Stimulated activated CD4-positive, alpha-beta T cell treated with anti-CD3 and anti-CD28 coated beads, Interleukin-12 subunit alpha, Interleukin-12 subunit beta, amount 100 ng/mL, for 24 hours (primary cell): ENCODE results near the gene ECPAS.
"Not testable (repeated sequence)": the region's sequence is repeated elsewhere in the genome, so short reads cannot be mapped to it uniquely, and the experiment has no call there.

Experiments
- DNase-seq, 2 experiments: peaks; one replicate each; pipeline ENCODE4 v3.0.0-alpha.2; 2020; ENCODE audit warnings: low read depth in 2 of 2

Gene ECPAS

DNA sequence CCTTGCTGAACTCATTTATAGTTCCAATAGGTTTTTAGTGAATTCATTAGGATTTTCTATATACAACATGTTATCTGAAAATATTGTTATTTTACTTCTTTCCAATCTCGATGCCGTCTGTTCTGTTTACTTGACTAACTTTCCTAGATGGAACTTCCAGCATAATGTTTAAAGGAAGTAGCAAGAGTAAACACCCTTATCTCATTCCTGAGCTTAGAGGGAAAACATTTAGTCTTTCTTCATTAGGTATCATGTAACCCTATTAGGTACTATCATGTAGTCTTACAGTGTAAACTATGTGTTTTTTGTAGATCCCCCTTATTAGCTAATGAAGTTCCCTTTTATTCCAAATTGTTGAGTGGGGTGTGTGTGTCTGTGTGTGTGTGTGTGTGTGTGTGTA, 131.6 kb downstream of the ECPAS start:
- DNase-seq, result no peak

DNA sequence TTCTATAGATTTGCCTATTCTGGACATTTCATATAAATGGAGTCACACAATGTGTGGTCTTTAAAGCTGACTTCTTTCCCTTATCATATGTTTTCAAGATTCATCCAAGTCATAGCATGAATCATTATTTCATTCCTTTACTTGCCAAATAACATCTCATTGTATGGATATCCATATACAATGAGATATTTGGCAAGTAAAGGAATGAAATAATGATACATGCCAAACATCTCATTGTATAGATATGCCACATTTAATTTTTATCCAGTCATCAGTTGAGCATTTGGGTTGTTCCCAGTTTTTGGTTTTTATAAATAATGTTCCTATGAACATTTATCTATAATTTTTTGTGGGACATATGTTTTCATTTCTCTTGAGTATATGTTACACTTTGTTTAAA, 133.6 kb downstream of the ECPAS start:
- no peak for DNase-seq

GRCh38 chr9:111349766-111350165, 134.4 kb downstream of the ECPAS start:
- no peak for DNase-seq

DNA sequence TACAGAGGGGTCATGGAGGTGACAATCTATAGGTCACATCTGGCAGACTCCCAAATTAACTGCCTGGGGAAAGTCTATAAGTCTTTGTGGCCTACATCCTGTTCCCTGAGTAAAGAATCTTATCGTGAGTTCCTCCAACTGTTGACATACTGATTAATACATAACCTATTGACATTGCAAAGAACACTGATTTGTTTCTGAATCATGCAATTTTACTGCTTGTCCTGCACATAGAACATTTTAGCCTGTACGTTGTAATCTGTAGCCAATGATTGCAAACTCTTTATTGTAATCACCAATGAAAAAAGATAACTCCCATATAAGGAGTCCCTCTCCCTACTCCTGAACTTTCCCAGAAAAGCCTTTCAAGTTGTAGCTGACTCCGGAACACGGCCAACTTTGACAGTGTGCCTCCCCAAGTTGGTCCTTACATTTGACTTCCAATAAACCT, 135.3 kb downstream of the ECPAS start:
- no peak for DNase-seq

DNA sequence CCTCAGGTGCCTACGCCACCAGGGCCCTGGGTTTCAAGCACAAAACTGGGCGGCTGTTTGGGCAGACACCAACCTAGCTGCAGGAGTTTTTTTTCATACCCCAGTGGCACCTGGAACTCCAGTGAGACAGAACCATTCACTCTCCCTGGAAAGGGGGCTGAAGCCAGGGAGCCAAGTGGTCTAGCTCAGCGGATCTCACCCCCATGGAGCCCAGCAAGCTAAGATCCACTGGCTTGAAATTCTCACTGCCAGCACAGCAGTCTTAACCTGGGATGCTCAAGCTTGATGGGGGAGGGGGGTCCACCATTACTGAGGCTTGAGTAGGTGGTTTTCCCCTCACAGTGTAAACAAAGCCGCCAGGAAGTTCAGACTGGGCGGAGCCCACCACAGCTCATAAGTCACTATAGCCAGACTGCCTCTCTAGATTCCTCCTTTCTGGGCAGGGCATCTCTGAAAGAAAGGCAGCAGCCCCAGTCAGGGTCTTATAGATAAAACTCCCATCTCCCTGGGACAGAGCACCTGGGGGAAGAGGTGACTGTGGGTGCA, 149.8 kb downstream of the ECPAS start:
- DNase-seq, result not testable (repeated sequence)

GRCh38 chr9:111330124-111330523, 154.1 kb downstream of the ECPAS start, which contains the start of gene OR2K2:
OR2K2 (minus strand) TSS chr9:111330224; CDS start chr9:111328433, 1,791 bp downstream.
- no peak for DNase-seq

GRCh38 chr9:111320631-111321030, 163.6 kb downstream of the ECPAS start:
- no peak for DNase-seq

GRCh38 chr9:111316796-111317195, 167.4 kb downstream of the ECPAS start:
- DNase-seq, result no peak
